ENCODE measurements around the gene SLC6A6.

- TF ChIP-seq, protein P1, sequence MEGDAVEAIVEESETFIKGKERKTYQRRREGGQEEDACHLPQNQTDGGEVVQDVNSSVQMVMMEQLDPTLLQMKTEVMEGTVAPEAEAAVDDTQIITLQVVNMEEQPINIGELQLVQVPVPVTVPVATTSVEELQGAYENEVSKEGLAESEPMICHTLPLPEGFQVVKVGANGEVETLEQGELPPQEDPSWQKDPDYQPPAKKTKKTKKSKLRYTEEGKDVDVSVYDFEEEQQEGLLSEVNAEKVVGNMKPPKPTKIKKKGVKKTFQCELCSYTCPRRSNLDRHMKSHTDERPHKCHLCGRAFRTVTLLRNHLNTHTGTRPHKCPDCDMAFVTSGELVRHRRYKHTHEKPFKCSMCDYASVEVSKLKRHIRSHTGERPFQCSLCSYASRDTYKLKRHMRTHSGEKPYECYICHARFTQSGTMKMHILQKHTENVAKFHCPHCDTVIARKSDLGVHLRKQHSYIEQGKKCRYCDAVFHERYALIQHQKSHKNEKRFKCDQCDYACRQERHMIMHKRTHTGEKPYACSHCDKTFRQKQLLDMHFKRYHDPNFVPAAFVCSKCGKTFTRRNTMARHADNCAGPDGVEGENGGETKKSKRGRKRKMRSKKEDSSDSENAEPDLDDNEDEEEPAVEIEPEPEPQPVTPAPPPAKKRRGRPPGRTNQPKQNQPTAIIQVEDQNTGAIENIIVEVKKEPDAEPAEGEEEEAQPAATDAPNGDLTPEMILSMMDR (IDR thresholded peaks at IDR 0.05; ENCODE audit: insufficient read depth, low read length, poor library complexity, severe bottlenecking) = no peak
- TF ChIP-seq EZH2phosphoT487 (conservative IDR thresholded peaks at IDR 0.05; ENCODE audit: low read length) = no peak
These were observed 78.0 kb downstream of the SLC6A6 start for GRCh38 chr3:14480207-14481017.

All from SU-DHL-6 (cell line).